ENCODE results near the gene BTBD2. TPM values are rescaled to one million over a fixed set of nuclear protein-coding genes. Genes with fewer than 3 reads are reported as not detected.

Gene BTBD2
- total RNA-seq (2022; extraction: Qiagen RNA extraction) = 35.7 to 46.5 TPM (median 41.7 TPM) in 5 replicates

GRCh38 chr19:2015608-2015950 is at the start of gene BTBD2:
Gene BTBD2, minus strand, starts transcription at chr19:2015714. Its CDS starts 11 bp downstream, at chr19:2015703.

DNA sequence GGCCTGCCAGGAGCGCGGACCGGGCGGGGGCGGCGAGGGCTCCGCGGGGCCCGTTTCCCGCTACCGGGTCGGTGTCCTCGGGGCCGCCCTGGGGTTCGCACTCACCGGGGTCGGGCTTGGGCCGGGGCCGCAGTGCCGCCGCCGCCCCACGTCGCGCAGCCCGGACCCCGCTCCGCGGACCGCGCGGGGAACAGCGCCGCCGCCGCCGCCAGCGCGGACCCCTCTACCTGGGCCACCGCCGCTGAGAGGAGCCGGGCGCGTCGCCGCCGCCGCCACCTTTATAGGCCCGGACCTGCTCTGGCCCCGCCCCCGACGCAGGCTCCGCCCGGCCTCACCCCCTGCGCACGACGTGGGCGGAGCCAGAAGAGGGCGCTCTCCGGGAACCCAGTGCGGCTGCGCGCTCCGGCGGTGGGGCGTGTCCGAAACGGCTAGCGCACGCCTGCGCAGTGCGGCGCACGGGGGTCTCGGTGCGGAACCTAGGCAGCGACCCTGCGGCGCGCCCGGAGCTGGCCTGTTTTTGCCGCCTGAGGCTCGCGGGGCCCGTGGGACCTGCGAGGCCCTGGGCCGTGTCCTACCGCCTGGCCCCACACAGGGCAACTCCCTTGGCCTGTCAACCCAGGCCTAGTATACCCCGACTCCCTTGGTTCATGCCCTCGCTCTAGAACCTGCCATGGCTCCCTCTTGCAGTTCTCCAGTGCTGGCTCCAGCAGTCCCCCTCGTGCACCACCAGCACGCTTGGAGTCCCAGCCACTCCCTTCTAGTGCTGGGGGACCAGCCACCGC is 35.7 kb upstream of the BTBD2 start, which contains the start of gene MKNK2:
Gene MKNK2 (minus strand): TSS at position 254 of the 782 bp plus-strand sequence. CDS start 393 bp downstream, outside the sequence.

GRCh38 chr19:1941146-1942077 is 74.1 kb downstream of the BTBD2 start, which contains the start of gene CSNK1G2:
Gene CSNK1G2, plus strand, starts transcription at chr19:1941172. Its CDS starts 28,601 bp downstream, at chr19:1969773.

Other genes starting within 250 kb of the BTBD2 start
- 2.6 to 3.6 TPM (median 3.3 TPM) in 5 replicates for gene ATP8B3, start 203.4 kb downstream of the BTBD2 start, total RNA-seq (2022; extraction: Qiagen RNA extraction)
- gene REXO1, start 167.2 kb downstream of the BTBD2 start, total RNA-seq (2022; extraction: Qiagen RNA extraction) = 18.4 to 20.5 TPM (median 19.5 TPM) in 5 replicates
- gene KLF16, start 152.1 kb downstream of the BTBD2 start, total RNA-seq (2022; extraction: Qiagen RNA extraction) = 19.6 to 31.8 TPM (median 26.9 TPM) in 5 replicates
- gene ABHD17A, start 130.2 kb downstream of the BTBD2 start, total RNA-seq (2022; extraction: Qiagen RNA extraction) = 21.2 to 37.9 TPM (median 35.0 TPM) in 5 replicates
- gene ADAT3, start 110.3 kb downstream of the BTBD2 start, total RNA-seq (2022; extraction: Qiagen RNA extraction) = 2.7 to 6.1 TPM (median 4.6 TPM) in 5 replicates
- 44.5 to 80.6 TPM (median 53.3 TPM) in 5 replicates for gene SCAMP4, start 110.3 kb downstream of the BTBD2 start, total RNA-seq (2022; extraction: Qiagen RNA extraction)
- 37.9 to 49.6 TPM (median 45.6 TPM) in 5 replicates for gene CSNK1G2, start 74.5 kb downstream of the BTBD2 start, total RNA-seq (2022; extraction: Qiagen RNA extraction)
- gene MKNK2, start 35.5 kb upstream of the BTBD2 start, total RNA-seq (2022; extraction: Qiagen RNA extraction) = 52.0 to 74.0 TPM (median 72.3 TPM) in 5 replicates
- gene MOB3A, start 80.6 kb upstream of the BTBD2 start, total RNA-seq (2022; extraction: Qiagen RNA extraction) = 13.6 to 17.6 TPM (median 13.7 TPM) in 5 replicates
- gene IZUMO4, start 81.2 kb upstream of the BTBD2 start, total RNA-seq (2022; extraction: Qiagen RNA extraction) = 0.36 to 0.90 TPM (median 0.56 TPM) in 5 replicates
- gene AP3D1, start 135.9 kb upstream of the BTBD2 start, total RNA-seq (2022; extraction: Qiagen RNA extraction) = 70.5 to 85.8 TPM (median 77.8 TPM) in 5 replicates
- 11.3 to 16.1 TPM (median 14.8 TPM) in 5 replicates for gene DOT1L, start 148.2 kb upstream of the BTBD2 start, total RNA-seq (2022; extraction: Qiagen RNA extraction)
- 42.8 to 59.8 TPM (median 56.8 TPM) in 5 replicates for gene PLEKHJ1, start 220.6 kb upstream of the BTBD2 start, total RNA-seq (2022; extraction: Qiagen RNA extraction)
- 64.6 to 72.8 TPM (median 68.5 TPM) in 5 replicates for gene SF3A2, start 221.1 kb upstream of the BTBD2 start, total RNA-seq (2022; extraction: Qiagen RNA extraction)
- 8.0 to 17.1 TPM (median 14.7 TPM) in 5 replicates for gene AMH, start 233.6 kb upstream of the BTBD2 start, total RNA-seq (2022; extraction: Qiagen RNA extraction)
- gene JSRP1, start 240.7 kb upstream of the BTBD2 start, total RNA-seq (2022; extraction: Qiagen RNA extraction) = 0.18 to 0.90 TPM (median 0.75 TPM) in 5 replicates

Measured in A549 treated with Hydrocortisone at 1 μM for 4 hours (cell line).